ENCODE results near the gene CMIP. TPM values are rescaled to one million over a fixed set of nuclear protein-coding genes. Genes with fewer than 3 reads are reported as not detected.
"Not testable (repeated sequence)": the region's sequence is repeated elsewhere in the genome, so short reads cannot be mapped to it uniquely, and the experiment has no call there.

Gene CMIP
- total RNA-seq, 2 donors from 2014 or later = 7.7 to 19.2 TPM

- no peak for DNase-seq (ENCODE audit: low spot score)
- Histone ChIP-seq H3K36me3 (no peaks in the 10 kb centered on the region), H3K27ac (no peak overlapping the region), H3K4me3 (no peak overlapping the region), H3K9me3 (no peaks in the 10 kb centered on the region), H3K27me3 (no peaks in the 10 kb centered on the region), H3K4me1 (no peaks in the 10 kb centered on the region)
- TF ChIP-seq CTCF (IDR thresholded peaks at IDR 0.05) = no peak
Measured at GRCh38 chr16:81417210-81417609, 27.4 kb upstream of the CMIP start.

GRCh38 chr16:81419806-81420205, 24.8 kb upstream of the CMIP start:
- Histone ChIP-seq H3K9me3 (no peaks in the 10 kb centered on the region), H3K4me3 (no peak overlapping the region), H3K27ac (no peak overlapping the region), H3K36me3 (no peaks in the 10 kb centered on the region), H3K27me3 (no peaks in the 10 kb centered on the region), H3K4me1 (no peaks in the 10 kb centered on the region)
- no peak for DNase-seq (ENCODE audit: low spot score)
- no peak for TF ChIP-seq CTCF (IDR thresholded peaks at IDR 0.05)

- Histone ChIP-seq H3K27me3 (no peaks in the 10 kb centered on the region), H3K36me3 (no peaks in the 10 kb centered on the region), H3K4me3 (no peak overlapping the region), H3K9me3 (no peaks in the 10 kb centered on the region), H3K4me1 (no peaks in the 10 kb centered on the region), H3K27ac (no peak overlapping the region)
- no peak for DNase-seq (ENCODE audit: low spot score)
- no peak for TF ChIP-seq CTCF (IDR thresholded peaks at IDR 0.05)
Measured at GRCh38 chr16:81421126-81421525, 23.5 kb upstream of the CMIP start.

- no peaks in the 10 kb centered on the region for H3K4me1 ChIP-seq
- H3K36me3 ChIP-seq = no peaks in the 10 kb centered on the region
- TF ChIP-seq CTCF (IDR thresholded peaks at IDR 0.05) = no peak
- H3K27ac ChIP-seq = no peak overlapping the region
- H3K9me3 ChIP-seq = no peaks in the 10 kb centered on the region
- no peak for DNase-seq (ENCODE audit: low spot score)
- no peak overlapping the region for H3K4me3 ChIP-seq
- H3K27me3 ChIP-seq = no peaks in the 10 kb centered on the region
Measured at GRCh38 chr16:81421536-81421935, 23.1 kb upstream of the CMIP start.

GRCh38 chr16:81422153-81422552, 22.5 kb upstream of the CMIP start:
- H3K36me3 ChIP-seq; H3K27ac ChIP-seq; DNase-seq (ENCODE audit: low spot score); H3K27me3 ChIP-seq; H3K4me3 ChIP-seq; H3K9me3 ChIP-seq; H3K4me1 ChIP-seq: not testable (repeated sequence)

- Histone ChIP-seq H3K36me3 (no peaks in the 10 kb centered on the region), H3K27me3 (no peaks in the 10 kb centered on the region), H3K4me1 (peaks cover 0 to 4% of the 10 kb centered on the region in 2 donors), H3K27ac (no peak overlapping the region), H3K9me3 (no peaks in the 10 kb centered on the region), H3K4me3 (no peak overlapping the region)
- TF ChIP-seq CTCF (IDR thresholded peaks at IDR 0.05) = no peak
- no peak for DNase-seq (ENCODE audit: low spot score)
Measured at GRCh38 chr16:81424771-81425170, 19.8 kb upstream of the CMIP start.

Measured in right atrium auricular region (tissue), 2 donors.